HG03457 (cell line): ENCODE results near the gene MLXIPL.
"Not testable (repeated sequence)": the region's sequence is repeated elsewhere in the genome, so short reads cannot be mapped to it uniquely, and the experiment has no call there.

ENCODE experiments used
- ATAC-seq: cut with Tn5 transposase; IDR thresholded peaks from one replicate; pipeline ENCODE4 v1.9.1; 2021; ENCODE audit warnings: moderate number of reproducible peaks; ENCODE audit not compliant: unreplicated experiment

Gene MLXIPL

GRCh38 chr7:73613954-73614735 lies 10.2 kb downstream of the MLXIPL start:
- no peak for ATAC-seq

GRCh38 chr7:73612598-73613269 lies 11.6 kb downstream of the MLXIPL start:
- no peak for ATAC-seq

- ATAC-seq, result no peak
These were observed 13.2 kb downstream of the MLXIPL start for GRCh38 chr7:73611017-73611555.

GRCh38 chr7:73610105-73610504 lies 14.2 kb downstream of the MLXIPL start:
- no peak for ATAC-seq

- ATAC-seq, result not testable (repeated sequence)
These were observed 16.7 kb downstream of the MLXIPL start for GRCh38 chr7:73607692-73607983.

GRCh38 chr7:73606801-73607691 lies 17.3 kb downstream of the MLXIPL start:
- no peak for ATAC-seq

GRCh38 chr7:73605601-73606220 lies 18.6 kb downstream of the MLXIPL start:
- no peak for ATAC-seq

- no peak for ATAC-seq
These were observed 21.3 kb downstream of the MLXIPL start for GRCh38 chr7:73602721-73603651.

GRCh38 chr7:73599916-73600315 lies 24.4 kb downstream of the MLXIPL start:
- no peak for ATAC-seq

- no peak for ATAC-seq
These were observed 25.0 kb downstream of the MLXIPL start for GRCh38 chr7:73599151-73599882.

GRCh38 chr7:73597978-73598782 lies 26.1 kb downstream of the MLXIPL start:
- no peak for ATAC-seq

GRCh38 chr7:73596191-73597065 lies 27.9 kb downstream of the MLXIPL start:
- ATAC-seq, result no peak

- no peak for ATAC-seq
These were observed 29.0 kb downstream of the MLXIPL start for GRCh38 chr7:73595358-73595757.

GRCh38 chr7:73593207-73594045 lies 30.9 kb downstream of the MLXIPL start:
- ATAC-seq, result no peak

GRCh38 chr7:73586911-73587310 lies 37.4 kb downstream of the MLXIPL start:
- no peak for ATAC-seq

- ATAC-seq, result no peak
These were observed 39.1 kb downstream of the MLXIPL start for GRCh38 chr7:73585196-73585595.
